Vagina (tissue), 2 donors: ENCODE results near the gene RCAN1. TPM values are rescaled to one million over a fixed set of nuclear protein-coding genes. Genes with fewer than 3 reads are reported as not detected.

Experiments
- DNase-seq, 2 donors: peaks; one replicate each; pipeline ENCODE4 v3.0.0-alpha.2; 2017; ENCODE audit errors: extremely low spot score in 2 of 2
- H3K27ac ChIP-seq: fragments of 200-600 bp; sonication (generic); one replicate; pipeline ENCODE4 v1.5.1; 2019
- H3K27me3 ChIP-seq: fragments of 200-600 bp; sonication (generic); one replicate; pipeline ENCODE4 v1.5.1; 2019
- H3K36me3 ChIP-seq, 2 donors: fragments of 200-600 bp; sonication (generic); one replicate each; pipeline ENCODE4 v1.5.1; 2017 to 2019
- H3K4me1 ChIP-seq: fragments of 200-600 bp; sonication (generic); one replicate; pipeline ENCODE4 v1.5.1; 2019
- H3K4me3 ChIP-seq, 2 donors: fragments of 200-600 bp; sonication (generic); 1 replicate in 1 of 2; 2 replicates in 1 of 2; pipeline ENCODE4 v1.5.1; 2016 to 2019
- H3K9me3 ChIP-seq: fragments of 200-600 bp; sonication (generic); one replicate; pipeline ENCODE4 v1.5.1; 2019
- POLR2A ChIP-seq, 2 donors: fragments of 450-650 bp; IDR thresholded peaks; one replicate each; pipeline ENCODE4 v1.6.1; 2017; ENCODE audit warnings: antibody characterized with exemption in 2 of 2, mild to moderate bottlenecking in 2 of 2, moderate library complexity in 2 of 2
- POLR2AphosphoS5 ChIP-seq, 2 donors: sonication (generic); formaldehyde crosslinking; IDR thresholded peaks; one replicate each; pipeline ENCODE4 v1.9.0; 2017; ENCODE audit warnings: antibody characterized with exemption in 2 of 2, mild to moderate bottlenecking in 2 of 2, low read depth in 1 of 2; ENCODE audit not compliant: insufficient read depth in 1 of 2
- intact Hi-C: fragments of 100-400 bp; cut with DNase I; formaldehyde crosslinking; loops from one replicate; pipeline ENCODE4 v1.15.1; 2023
- total RNA-seq: library from RNA; depleted of rRNA; stranded (reverse); fragments of >200 nt; gene quantifications from one replicate; pipeline ENCODE4 v1.2.3, GENCODE V29; 2016
- TF ChIP-seq, protein P1 (sequence below), 3 experiments: fragments of 450-650 bp in 2 of 3; fragments of 200-600 bp in 1 of 3; sonication (generic) in 1 of 3; IDR thresholded peaks; one replicate each; pipeline ENCODE4 v1.5.1; 2017 to 2019; ENCODE audit warnings: antibody characterized with exemption in 3 of 3, mild to moderate bottlenecking in 2 of 3, moderate library complexity in 2 of 3

The RCAN1 gene
- total RNA-seq, 1 donor from 2014 or later = 29.2 TPM

DNA sequence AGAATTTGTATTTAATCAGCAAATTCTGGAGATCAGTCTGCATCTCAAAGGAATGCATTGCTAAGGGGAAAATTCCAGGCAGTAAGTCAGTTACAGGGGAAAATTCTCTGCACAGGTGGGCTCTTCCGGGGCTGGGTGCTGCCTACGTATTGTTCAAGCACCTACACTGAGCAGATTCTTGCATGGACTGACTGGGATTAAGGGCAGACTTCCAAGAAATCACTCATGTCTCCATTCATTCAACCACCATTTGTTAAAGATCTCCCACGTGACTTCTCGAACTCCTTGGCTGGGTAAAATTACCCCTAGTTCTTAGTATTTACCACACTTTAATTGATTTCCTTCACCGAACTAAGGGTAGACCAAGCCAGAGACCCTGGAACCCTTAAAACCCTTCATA lies 74.7 kb downstream of the RCAN1 start:
- H3K4me1 ChIP-seq = peaks cover 5% of the 10 kb centered on the region
- H3K27me3 ChIP-seq = no peaks in the 10 kb centered on the region
- H3K27ac ChIP-seq = no peak overlapping the region
- DNase-seq = no peak
- TF ChIP-seq POLR2A (IDR thresholded peaks at IDR 0.05) = no peak
- TF ChIP-seq, protein P1, sequence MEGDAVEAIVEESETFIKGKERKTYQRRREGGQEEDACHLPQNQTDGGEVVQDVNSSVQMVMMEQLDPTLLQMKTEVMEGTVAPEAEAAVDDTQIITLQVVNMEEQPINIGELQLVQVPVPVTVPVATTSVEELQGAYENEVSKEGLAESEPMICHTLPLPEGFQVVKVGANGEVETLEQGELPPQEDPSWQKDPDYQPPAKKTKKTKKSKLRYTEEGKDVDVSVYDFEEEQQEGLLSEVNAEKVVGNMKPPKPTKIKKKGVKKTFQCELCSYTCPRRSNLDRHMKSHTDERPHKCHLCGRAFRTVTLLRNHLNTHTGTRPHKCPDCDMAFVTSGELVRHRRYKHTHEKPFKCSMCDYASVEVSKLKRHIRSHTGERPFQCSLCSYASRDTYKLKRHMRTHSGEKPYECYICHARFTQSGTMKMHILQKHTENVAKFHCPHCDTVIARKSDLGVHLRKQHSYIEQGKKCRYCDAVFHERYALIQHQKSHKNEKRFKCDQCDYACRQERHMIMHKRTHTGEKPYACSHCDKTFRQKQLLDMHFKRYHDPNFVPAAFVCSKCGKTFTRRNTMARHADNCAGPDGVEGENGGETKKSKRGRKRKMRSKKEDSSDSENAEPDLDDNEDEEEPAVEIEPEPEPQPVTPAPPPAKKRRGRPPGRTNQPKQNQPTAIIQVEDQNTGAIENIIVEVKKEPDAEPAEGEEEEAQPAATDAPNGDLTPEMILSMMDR (IDR thresholded peaks at IDR 0.05) = no peak
- TF ChIP-seq POLR2AphosphoS5 (IDR thresholded peaks at IDR 0.05; ENCODE audit: insufficient read depth in 1 of 2, low read depth in 1 of 2) = no peak
- H3K36me3 ChIP-seq = no peaks in the 10 kb centered on the region
- H3K9me3 ChIP-seq = no peaks in the 10 kb centered on the region
- intact Hi-C loops = no loop called here
- H3K4me3 ChIP-seq = no peak overlapping the region

DNA sequence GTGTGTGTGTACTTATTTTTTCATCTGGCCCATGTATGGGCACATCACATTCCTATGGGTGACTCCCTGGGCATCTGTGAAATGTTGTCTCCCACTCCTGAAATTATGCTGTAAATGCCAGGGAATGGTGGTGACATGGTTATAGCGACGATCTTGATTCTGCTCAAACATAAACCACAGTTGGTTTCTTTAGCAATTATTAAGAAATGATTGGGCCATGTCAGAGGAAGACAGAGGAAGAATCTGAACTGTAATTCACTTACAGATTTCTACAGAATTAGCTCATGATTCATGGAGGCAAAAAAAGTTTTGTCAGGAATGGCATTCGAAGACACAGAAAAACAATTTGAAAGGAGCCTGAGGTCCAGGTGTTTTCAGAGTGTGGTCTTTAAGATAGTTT lies 77.1 kb downstream of the RCAN1 start:
- intact Hi-C loops = no loop called here
- no peak for TF ChIP-seq POLR2AphosphoS5 (IDR thresholded peaks at IDR 0.05; ENCODE audit: insufficient read depth in 1 of 2, low read depth in 1 of 2)
- no peak for TF ChIP-seq POLR2A (IDR thresholded peaks at IDR 0.05)
- TF ChIP-seq, protein P1 (IDR thresholded peaks at IDR 0.05) = no peak
- H3K27me3 ChIP-seq = no peaks in the 10 kb centered on the region
- no peak overlapping the region for H3K4me3 ChIP-seq
- no peaks in the 10 kb centered on the region for H3K36me3 ChIP-seq
- no peak overlapping the region for H3K27ac ChIP-seq
- H3K9me3 ChIP-seq = no peaks in the 10 kb centered on the region
- no peaks in the 10 kb centered on the region for H3K4me1 ChIP-seq
- DNase-seq = no peak

DNA sequence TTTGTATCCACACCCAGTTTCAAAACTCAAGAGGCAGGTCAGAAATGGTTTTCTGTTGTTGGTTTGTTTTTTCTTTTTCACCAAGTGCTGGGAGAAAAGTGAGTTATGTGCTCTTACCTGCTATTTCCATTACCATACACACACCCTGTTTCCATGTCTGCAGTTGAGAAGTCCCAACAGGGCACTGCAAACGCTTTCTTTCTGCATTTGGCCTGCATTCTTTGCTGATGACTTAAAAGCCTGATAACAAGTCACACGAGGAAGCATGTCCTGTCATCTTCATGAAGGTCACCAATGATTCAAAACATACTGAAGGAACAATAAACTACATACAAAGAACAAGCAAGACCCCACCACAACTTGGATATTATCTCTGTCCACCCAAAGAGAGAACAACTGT lies 78.1 kb downstream of the RCAN1 start:
- intact Hi-C loops = no loop called here
- Histone ChIP-seq H3K36me3 (no peaks in the 10 kb centered on the region), H3K9me3 (no peaks in the 10 kb centered on the region), H3K27me3 (no peaks in the 10 kb centered on the region), H3K27ac (no peak overlapping the region), H3K4me1 (no peaks in the 10 kb centered on the region), H3K4me3 (no peak overlapping the region)
- DNase-seq = no peak
- TF ChIP-seq, protein P1 (IDR thresholded peaks at IDR 0.05) = no peak
- TF ChIP-seq POLR2AphosphoS5 (IDR thresholded peaks at IDR 0.05; ENCODE audit: insufficient read depth in 1 of 2, low read depth in 1 of 2) = no peak
- no peak for TF ChIP-seq POLR2A (IDR thresholded peaks at IDR 0.05)

DNA sequence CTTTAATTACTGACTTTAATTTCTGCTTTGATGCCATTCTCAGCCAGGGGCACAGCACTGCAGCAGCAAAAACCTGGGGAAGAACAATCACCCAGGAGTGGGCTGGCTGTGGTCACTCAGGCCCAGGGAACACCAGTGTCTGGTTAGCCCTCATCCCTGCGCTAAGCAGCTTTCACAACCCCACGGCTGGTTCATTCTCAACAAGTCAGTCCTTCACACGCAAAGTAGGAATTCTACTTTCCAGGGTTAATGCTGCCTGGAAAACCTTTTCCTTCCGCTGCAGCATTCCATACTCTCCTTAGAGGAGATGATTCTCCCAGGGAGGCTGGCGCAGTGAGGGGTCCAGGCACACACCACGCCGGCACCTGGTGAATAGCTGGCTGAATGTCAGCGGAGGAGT lies 78.6 kb downstream of the RCAN1 start:
- H3K9me3 ChIP-seq = no peaks in the 10 kb centered on the region
- no peaks in the 10 kb centered on the region for H3K36me3 ChIP-seq
- H3K4me3 ChIP-seq = no peak overlapping the region
- no peak overlapping the region for H3K27ac ChIP-seq
- no peak for DNase-seq
- intact Hi-C loops = no loop called here
- H3K27me3 ChIP-seq = no peaks in the 10 kb centered on the region
- TF ChIP-seq POLR2A (IDR thresholded peaks at IDR 0.05) = no peak
- H3K4me1 ChIP-seq = no peaks in the 10 kb centered on the region

DNA sequence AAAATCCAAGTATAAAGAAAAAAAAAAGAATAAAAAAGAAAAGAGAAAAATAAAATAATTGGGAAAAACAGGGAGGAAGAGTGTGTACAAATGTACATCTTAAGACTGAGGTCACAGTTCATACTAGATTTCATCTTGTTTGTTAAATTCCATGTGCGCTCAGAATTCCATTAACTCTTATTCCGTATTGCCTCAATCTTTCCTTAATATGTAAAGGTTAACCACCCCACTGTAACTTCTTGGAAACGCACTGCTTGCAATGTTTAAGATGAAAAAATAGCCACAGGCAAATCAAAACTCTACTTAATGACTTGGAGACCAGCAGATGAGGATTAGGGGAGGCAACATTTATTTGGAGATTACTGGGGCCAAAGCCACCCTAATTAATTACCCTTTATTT lies 79.0 kb downstream of the RCAN1 start:
- Histone ChIP-seq H3K36me3 (no peaks in the 10 kb centered on the region), H3K9me3 (no peaks in the 10 kb centered on the region), H3K4me1 (no peaks in the 10 kb centered on the region), H3K27ac (no peak overlapping the region), H3K27me3 (no peaks in the 10 kb centered on the region), H3K4me3 (no peak overlapping the region)
- intact Hi-C loops = no loop called here
- TF ChIP-seq, protein P1 (IDR thresholded peaks at IDR 0.05) = no peak
- TF ChIP-seq POLR2AphosphoS5 (IDR thresholded peaks at IDR 0.05; ENCODE audit: insufficient read depth in 1 of 2, low read depth in 1 of 2) (no peak), POLR2A (IDR thresholded peaks at IDR 0.05) (no peak)
- DNase-seq = no peak

DNA sequence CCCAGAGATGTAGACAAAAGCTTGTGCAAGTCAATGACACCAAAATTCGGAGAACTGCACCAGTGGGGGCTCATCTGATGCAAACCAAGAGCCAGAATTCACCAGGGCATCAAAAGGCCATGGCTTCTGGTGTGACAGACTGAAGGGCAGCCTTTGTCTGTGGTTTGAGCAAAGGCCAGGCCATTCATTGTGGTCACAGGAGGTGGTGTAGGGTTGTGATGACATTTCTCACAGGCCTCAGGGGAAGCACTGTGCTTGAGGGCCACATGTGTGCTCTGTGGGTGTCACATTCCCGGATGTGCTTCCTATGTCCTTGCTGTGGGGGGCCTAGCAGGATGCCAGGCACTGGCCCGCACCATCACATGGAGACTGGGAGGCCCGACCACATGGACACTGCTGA lies 80.4 kb downstream of the RCAN1 start:
- Histone ChIP-seq H3K36me3 (no peaks in the 10 kb centered on the region), H3K9me3 (no peaks in the 10 kb centered on the region), H3K4me1 (no peaks in the 10 kb centered on the region), H3K4me3 (no peak overlapping the region), H3K27me3 (no peaks in the 10 kb centered on the region), H3K27ac (no peak overlapping the region)
- DNase-seq = no peak
- intact Hi-C loops = no loop called here
- TF ChIP-seq, protein P1 (IDR thresholded peaks at IDR 0.05) = no peak
- TF ChIP-seq POLR2A (IDR thresholded peaks at IDR 0.05) (no peak), POLR2AphosphoS5 (IDR thresholded peaks at IDR 0.05; ENCODE audit: insufficient read depth in 1 of 2, low read depth in 1 of 2) (no peak)
